Hepatocyte (in vitro differentiated cells): ENCODE results near the gene BIRC5. TPM values are rescaled to one million over a fixed set of nuclear protein-coding genes. Genes with fewer than 3 reads are reported as not detected.
A peak's percentile ranks its signal among the peaks of the same experiment; 100 is the strongest.

Experiments used
- DNase-seq: peaks from one replicate; pipeline ENCODE4 v3.0.0-alpha.2; 2016; ENCODE audit warnings: low spot score
- H2AFZ ChIP-seq: fragments of 200-600 bp; sonication (generic); 2 replicates; pipeline ENCODE4 v1.6.0; 2016; ENCODE audit warnings: antibody characterized with exemption, mild to moderate bottlenecking
- H3K27ac ChIP-seq: fragments of 200-600 bp; sonication (generic); 2 replicates; pipeline ENCODE4 v1.5.1; 2016; ENCODE audit warnings: mild to moderate bottlenecking
- H3K27me3 ChIP-seq: fragments of 200-600 bp; sonication (generic); 2 replicates; pipeline ENCODE4 v1.6.1; 2016
- H3K36me3 ChIP-seq: fragments of 200-600 bp; sonication (generic); replicated peaks from 2 replicates; pipeline ENCODE4 v1.5.1; 2016; ENCODE audit warnings: low read depth; ENCODE audit not compliant: insufficient read depth
- H3K4me1 ChIP-seq: fragments of 200-600 bp; sonication (generic); 2 replicates; pipeline ENCODE4 v1.5.1; 2016; ENCODE audit warnings: mild to moderate bottlenecking, moderate library complexity; ENCODE audit not compliant: insufficient read depth
- H3K4me2 ChIP-seq: fragments of 200-600 bp; sonication (generic); 2 replicates; pipeline ENCODE4 v1.6.0; 2016
- H3K4me3 ChIP-seq: fragments of 200-600 bp; sonication (generic); 2 replicates; pipeline ENCODE4 v1.5.1; 2016; ENCODE audit warnings: mild to moderate bottlenecking
- H3K79me2 ChIP-seq: fragments of 200-600 bp; sonication (generic); 2 replicates; pipeline ENCODE4 v1.6.0; 2017; ENCODE audit warnings: mild to moderate bottlenecking
- H3K9me2 ChIP-seq: fragments of 200-600 bp; sonication (generic); replicated peaks from 2 replicates; pipeline ENCODE4 v1.6.0; 2017; ENCODE audit warnings: mild to moderate bottlenecking; ENCODE audit not compliant: insufficient read depth
- H3K9me3 ChIP-seq: fragments of 200-600 bp; sonication (generic); 2 replicates; pipeline ENCODE4 v1.5.1; 2016; ENCODE audit warnings: low read depth, mild to moderate bottlenecking
- H4K20me1 ChIP-seq: fragments of 200-600 bp; sonication (generic); 2 replicates; pipeline ENCODE4 v1.6.0; 2016; ENCODE audit warnings: mild to moderate bottlenecking; ENCODE audit not compliant: insufficient read depth, poor library complexity, severe bottlenecking
- EZH2 ChIP-seq: fragments of 200-600 bp; sonication (generic); IDR thresholded peaks from 2 replicates; pipeline ENCODE4 v1.6.1; 2016; ENCODE audit warnings: antibody characterized with exemption, mild to moderate bottlenecking, borderline replicate concordance
- EZH2phosphoT487 ChIP-seq: fragments of 200-600 bp; sonication (generic); IDR thresholded peaks from one replicate; pipeline ENCODE4 v1.6.1; 2018; ENCODE audit warnings: antibody characterized with exemption, mild to moderate bottlenecking, low read depth, moderate library complexity; ENCODE audit not compliant: unreplicated experiment, severe bottlenecking
- WGBS: methylation state at CpG from one replicate; pipeline ENCODE4 v1.1.6; 2016; ENCODE audit warnings: low lambda C conversion rate; ENCODE audit errors: missing lambda C conversion rate; 5-methylcytosine and 5-hydroxymethylcytosine counted together
- polyA plus RNA-seq: library from polyadenylated mRNA; unstranded; fragments of >200 nt; fragmentation: Nextera tagmentation; extraction: Ambion mirVana; gene quantifications from 2 replicates; pipeline ENCODE4 v1.2.1, GENCODE V29; 2016
- total RNA-seq: library from RNA; depleted of rRNA; stranded (reverse); fragments of >200 nt; gene quantifications from 2 replicates; pipeline ENCODE4 v1.2.3, GENCODE V29; 2014
- TF ChIP-seq, protein P1 (sequence below): fragments of 200-600 bp; sonication (generic); IDR thresholded peaks from 2 replicates; pipeline ENCODE4 v1.5.1; 2016; ENCODE audit warnings: antibody characterized with exemption, mild to moderate bottlenecking; ENCODE audit not compliant: poor library complexity

The BIRC5 gene
- total and polyA plus RNA-seq, 2 experiments from 2014 or later = 12.4 to 14.6 TPM

DNA sequence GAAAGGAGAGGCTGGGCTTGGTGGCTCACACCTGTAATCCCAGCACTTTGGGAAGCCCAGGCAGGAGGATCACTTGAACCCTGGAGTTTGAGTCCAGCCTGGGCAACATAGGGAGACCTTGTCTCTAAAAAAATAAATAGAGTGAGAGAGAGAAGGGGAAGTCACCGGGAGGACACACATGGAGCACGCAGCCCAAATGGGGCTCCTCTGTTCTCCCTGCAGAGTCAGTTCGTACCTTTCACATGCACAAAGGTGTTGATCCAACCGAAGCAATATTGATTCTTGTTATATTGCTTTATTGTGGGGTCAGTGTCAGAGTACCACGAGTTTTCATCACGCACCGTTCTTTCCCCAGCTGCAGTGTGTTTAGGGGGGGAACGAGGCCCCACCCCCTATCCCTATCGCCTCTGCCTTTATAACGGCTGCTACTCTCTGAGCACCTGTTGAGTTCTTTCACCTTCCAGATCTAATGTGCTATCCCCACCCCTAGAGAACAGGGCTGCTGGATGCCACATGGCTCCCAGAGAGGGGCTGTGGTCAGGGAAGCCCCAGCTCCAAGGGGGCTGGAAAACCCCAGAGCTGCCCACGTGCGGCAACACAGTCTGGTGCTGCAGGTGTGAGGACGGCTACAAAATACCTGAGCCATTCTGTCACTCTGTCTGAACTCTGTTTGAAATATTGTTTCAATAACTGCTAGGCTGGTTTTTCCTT lies 16.4 kb downstream of the BIRC5 start:
- Histone ChIP-seq H3K27me3 (peaks cover 33% of the 10 kb centered on the region), H3K9me3 (no peaks in the 10 kb centered on the region), H3K9me2 (no peaks in the 10 kb centered on the region), H3K79me2 (no peaks in the 10 kb centered on the region), H3K4me1 (no peaks in the 10 kb centered on the region), H3K27ac (no peak overlapping the region), H3K36me3 (no peaks in the 10 kb centered on the region), H3K4me3 (no peak overlapping the region), H4K20me1 (no peaks in the 10 kb centered on the region), H3K4me2 (no peak overlapping the region), H2AFZ (no peak overlapping the region)
- DNase-seq = no peak
- TF ChIP-seq, protein P1, sequence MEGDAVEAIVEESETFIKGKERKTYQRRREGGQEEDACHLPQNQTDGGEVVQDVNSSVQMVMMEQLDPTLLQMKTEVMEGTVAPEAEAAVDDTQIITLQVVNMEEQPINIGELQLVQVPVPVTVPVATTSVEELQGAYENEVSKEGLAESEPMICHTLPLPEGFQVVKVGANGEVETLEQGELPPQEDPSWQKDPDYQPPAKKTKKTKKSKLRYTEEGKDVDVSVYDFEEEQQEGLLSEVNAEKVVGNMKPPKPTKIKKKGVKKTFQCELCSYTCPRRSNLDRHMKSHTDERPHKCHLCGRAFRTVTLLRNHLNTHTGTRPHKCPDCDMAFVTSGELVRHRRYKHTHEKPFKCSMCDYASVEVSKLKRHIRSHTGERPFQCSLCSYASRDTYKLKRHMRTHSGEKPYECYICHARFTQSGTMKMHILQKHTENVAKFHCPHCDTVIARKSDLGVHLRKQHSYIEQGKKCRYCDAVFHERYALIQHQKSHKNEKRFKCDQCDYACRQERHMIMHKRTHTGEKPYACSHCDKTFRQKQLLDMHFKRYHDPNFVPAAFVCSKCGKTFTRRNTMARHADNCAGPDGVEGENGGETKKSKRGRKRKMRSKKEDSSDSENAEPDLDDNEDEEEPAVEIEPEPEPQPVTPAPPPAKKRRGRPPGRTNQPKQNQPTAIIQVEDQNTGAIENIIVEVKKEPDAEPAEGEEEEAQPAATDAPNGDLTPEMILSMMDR = no peak
- TF ChIP-seq EZH2 (no peak), EZH2phosphoT487 (no peak)
- 77% methylated on average over 13 of the region's 13 CpGs for WGBS

DNA sequence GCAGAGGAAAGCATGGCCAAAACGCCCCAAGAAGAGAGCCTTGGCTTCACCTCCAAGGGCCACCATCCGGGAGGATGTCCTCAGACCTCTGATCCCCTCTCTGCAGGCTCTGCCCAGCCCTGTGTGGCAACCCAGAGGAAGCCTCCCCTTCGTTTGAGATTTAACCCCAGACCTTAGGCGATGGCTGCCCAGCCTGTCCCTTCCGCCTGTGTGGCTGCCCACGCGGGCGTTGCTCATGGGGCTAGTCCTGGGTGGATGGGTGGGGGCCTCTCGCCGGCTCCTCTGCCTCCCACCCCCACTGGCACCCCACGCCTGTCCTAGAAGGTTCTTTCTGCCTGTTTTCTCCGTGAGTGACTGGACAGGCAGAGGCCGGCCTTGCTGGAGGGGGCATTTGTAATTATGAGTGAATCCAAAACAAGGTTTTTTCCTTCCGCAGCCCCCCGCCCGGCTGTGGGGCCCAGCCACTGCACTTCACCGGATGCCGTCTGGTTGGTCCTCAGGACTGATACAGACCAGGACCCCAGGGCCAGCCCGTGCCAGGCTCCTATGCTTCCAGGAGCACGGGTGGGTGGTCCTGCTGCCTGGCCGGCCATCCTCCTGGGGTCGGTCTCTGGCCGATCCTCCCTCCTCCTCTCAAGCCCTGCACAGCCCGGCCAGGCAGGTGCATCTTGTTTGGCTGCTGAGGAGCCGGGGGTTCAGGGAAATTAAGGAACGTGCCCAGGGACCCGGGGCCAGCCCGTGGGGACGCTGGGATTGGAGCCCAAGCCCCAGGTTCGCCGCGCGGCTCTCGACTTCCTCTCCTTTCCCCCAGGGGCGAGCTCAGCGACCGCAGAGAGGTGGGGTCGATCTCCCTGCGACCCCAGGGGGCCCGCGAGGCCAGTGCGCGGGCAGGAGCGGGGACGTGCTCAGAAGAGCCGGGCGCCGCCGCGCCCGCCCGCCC lies 17.2 kb downstream of the BIRC5 start, which contains the start of gene TMEM235:
Gene TMEM235 (plus strand): TSS at position 636 of the 940 bp plus-strand sequence. CDS start 393 bp downstream, outside the sequence.
- Histone ChIP-seq H2AFZ (no peak within 1 kb of the TSS), H3K4me2 (peak within 1 kb of the TSS; percentile 72), H3K4me3 (no peak within 1 kb of the TSS)

DNA sequence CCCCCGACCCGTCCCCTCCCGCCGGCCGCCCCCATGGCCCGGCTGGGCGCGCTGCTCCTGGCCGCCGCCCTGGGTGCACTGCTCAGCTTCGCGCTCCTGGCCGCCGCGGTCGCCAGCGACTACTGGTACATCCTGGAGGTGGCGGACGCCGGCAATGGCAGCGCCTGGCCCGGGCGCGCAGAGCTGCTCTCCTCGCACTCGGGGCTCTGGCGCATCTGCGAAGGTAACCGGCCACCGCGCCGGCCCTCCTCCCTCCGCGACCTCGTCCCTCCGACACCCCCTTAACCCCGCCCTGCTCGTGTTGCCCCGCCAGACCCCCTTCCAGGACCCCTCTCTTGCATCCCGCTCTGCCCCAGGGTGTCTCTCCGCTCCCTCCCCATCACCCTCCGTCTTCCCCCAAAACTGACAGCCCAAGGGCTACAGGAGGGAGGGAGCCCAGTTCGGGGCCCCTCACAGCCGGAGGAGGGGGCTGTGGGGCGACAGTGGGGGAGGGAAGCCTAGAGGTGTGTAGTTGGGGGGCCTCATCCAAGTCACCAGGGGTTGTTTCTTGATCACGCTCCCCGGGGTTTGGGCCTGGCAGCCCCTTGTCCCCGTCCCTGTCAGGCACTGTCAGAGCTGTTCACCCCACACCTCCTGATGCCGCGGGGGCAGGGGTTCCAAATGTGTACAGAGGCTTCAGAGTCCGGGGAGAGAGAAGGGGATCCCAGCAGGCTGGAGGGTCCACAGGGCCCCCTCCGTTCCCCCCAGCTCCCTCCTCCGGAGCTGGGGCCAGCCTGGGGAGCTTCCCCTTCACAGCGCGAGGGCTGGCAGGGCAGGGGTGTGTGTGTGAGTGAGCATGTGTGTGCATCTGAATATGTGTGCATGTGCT lies 18.2 kb downstream of the BIRC5 start:
- Histone ChIP-seq H3K4me1 (no peaks in the 10 kb centered on the region), H3K4me3 (no peak overlapping the region), H3K36me3 (no peaks in the 10 kb centered on the region), H3K27ac (no peak overlapping the region), H3K27me3 (peaks cover 33% of the 10 kb centered on the region), H3K79me2 (no peaks in the 10 kb centered on the region), H4K20me1 (no peaks in the 10 kb centered on the region), H3K4me2 (peak overlapping the region; percentile 72), H3K9me2 (no peaks in the 10 kb centered on the region), H2AFZ (no peak overlapping the region), H3K9me3 (no peaks in the 10 kb centered on the region)
- peak; percentile 48 for DNase-seq
- 35% methylated on average over 22 of the region's 55 CpGs for WGBS
- no peak for TF ChIP-seq EZH2phosphoT487
- peak; percentile 74 for TF ChIP-seq EZH2

More for the DNA sequence above, 17.2 kb downstream of the BIRC5 start, which contains the start of gene TMEM235:
- Histone ChIP-seq H3K27me3 (peaks cover 33% of the 10 kb centered on the region), H3K27ac (no peak within 1 kb of the TSS), H3K9me3 (no peaks in the 10 kb centered on the region), H4K20me1 (no peaks in the 10 kb centered on the region), H3K79me2 (no peaks in the 10 kb centered on the region), H3K9me2 (no peaks in the 10 kb centered on the region), H3K4me1 (no peaks in the 10 kb centered on the region), H3K36me3 (no peaks in the 10 kb centered on the region)
- peak; percentile 16 for TF ChIP-seq EZH2
- peak; percentile 74 for TF ChIP-seq EZH2phosphoT487
- TF ChIP-seq, protein P1 = no peak
- WGBS = 43% methylated on average over 35 of the region's 52 CpGs
- peak; percentile 8 for DNase-seq
